Measurements from ENCODE around the gene SPON1. TPM values are rescaled to one million over a fixed set of nuclear protein-coding genes. Genes with fewer than 3 reads are reported as not detected.

SPON1 gene
- total and polyA plus RNA-seq, 2 experiments from 2014 or later = 2.9 to 6.4 TPM

- TF ChIP-seq ZNF462 (CRISPR knock-in tag; IDR thresholded peaks at IDR 0.05) = no peak
These were observed 352.6 kb downstream of the SPON1 start (continued) for GRCh38 chr11:14315130-14315529.

Small RNA genes lying within 50 kb of the gene (small RNA-seq; reads per million reads assigned to genes)
- not detected for gene RNA5SP332 (ENCODE audit: low replicate concordance)
